NCI-H1436 treated with DMSO at 0.1 percent for 48 hours (cell line): ENCODE results near the gene MCM6.

Source experiments
- DNase-seq: peaks from one replicate; lab custom pipeline; 2025; lab: John Stamatoyannopoulos, UW

MCM6 gene

GRCh38 chr2:135863233-135863632 lies 13.0 kb downstream of the MCM6 start:
- DNase-seq = no peak

- no peak for DNase-seq
Observed at GRCh38 chr2:135862718-135863117, 13.5 kb downstream of the MCM6 start.

GRCh38 chr2:135853401-135853800 lies 22.8 kb downstream of the MCM6 start:
- DNase-seq = no peak

GRCh38 chr2:135851858-135852257 lies 24.4 kb downstream of the MCM6 start:
- DNase-seq = no peak

- DNase-seq = no peak
Observed at GRCh38 chr2:135850892-135851668, 25.2 kb downstream of the MCM6 start.

GRCh38 chr2:135849087-135849486 lies 27.2 kb downstream of the MCM6 start:
- no peak for DNase-seq

GRCh38 chr2:135845997-135846396 lies 30.2 kb downstream of the MCM6 start:
- no peak for DNase-seq

- DNase-seq = no peak
Observed at GRCh38 chr2:135845257-135845656, 31.0 kb downstream of the MCM6 start.

GRCh38 chr2:135844301-135844895 lies 31.8 kb downstream of the MCM6 start:
- no peak for DNase-seq

GRCh38 chr2:135843671-135844070 lies 32.6 kb downstream of the MCM6 start:
- no peak for DNase-seq

- DNase-seq = no peak
Observed at GRCh38 chr2:135840601-135841000, 35.6 kb downstream of the MCM6 start.

GRCh38 chr2:135839713-135840112 lies 36.5 kb downstream of the MCM6 start:
- DNase-seq = no peak

- no peak for DNase-seq
Observed at GRCh38 chr2:135838502-135838901, 37.7 kb downstream of the MCM6 start.

GRCh38 chr2:135836596-135837270 lies 39.5 kb downstream of the MCM6 start, which contains the start of gene LCT:
LCT (minus strand) TSS chr2:135837184; CDS start chr2:135837169, 15 bp downstream.
- no peak for DNase-seq

- DNase-seq = no peak
Observed at GRCh38 chr2:135832891-135833290, 43.4 kb downstream of the MCM6 start.

- no peak for DNase-seq
Observed at GRCh38 chr2:135831180-135831812, 44.9 kb downstream of the MCM6 start.

GRCh38 chr2:135829378-135830135 lies 46.7 kb downstream of the MCM6 start:
- peak; percentile 87 for DNase-seq

GRCh38 chr2:135826544-135826943 lies 49.7 kb downstream of the MCM6 start:
- no peak for DNase-seq

- DNase-seq = no peak
Observed at GRCh38 chr2:135825550-135826176, 50.6 kb downstream of the MCM6 start.

GRCh38 chr2:135825131-135825530 lies 51.1 kb downstream of the MCM6 start:
- DNase-seq = no peak

GRCh38 chr2:135822855-135823254 lies 53.4 kb downstream of the MCM6 start:
- DNase-seq = no peak
